Activated CD8-positive, alpha-beta memory T cell treated with anti-CD3 and anti-CD28 coated beads for 1 hour (primary cell): ENCODE results near the gene WWOX.

Source experiments
- DNase-seq, 2 donors: peaks; one replicate each; pipeline ENCODE4 v3.0.0-alpha.2; 2020; ENCODE audit warnings: low read depth in 1 of 2; ENCODE audit errors: extremely low read depth in 1 of 2

The WWOX gene

GRCh38 chr16:79165506-79165905, 1066.1 kb downstream of the WWOX start:
- no peak for DNase-seq

DNA sequence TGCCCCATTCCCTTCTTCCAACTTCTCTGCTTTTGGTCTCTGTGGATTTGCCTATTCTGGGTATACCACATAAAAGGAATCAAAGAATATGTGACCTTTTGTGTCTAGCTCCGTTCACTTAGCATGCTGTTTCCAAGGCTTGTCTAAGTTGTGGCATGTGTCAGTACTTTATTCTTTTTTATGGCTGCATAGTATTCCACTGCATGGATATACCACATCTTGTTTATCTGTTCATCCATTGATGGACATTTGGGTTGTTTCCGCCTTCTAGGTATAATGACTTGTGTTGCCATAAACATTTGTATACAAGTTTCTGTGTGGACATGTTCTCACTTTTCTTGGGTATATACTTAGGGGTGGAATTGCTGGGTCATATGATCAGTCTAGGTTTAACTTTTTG, 1068.4 kb downstream of the WWOX start:
- no peak for DNase-seq

DNA sequence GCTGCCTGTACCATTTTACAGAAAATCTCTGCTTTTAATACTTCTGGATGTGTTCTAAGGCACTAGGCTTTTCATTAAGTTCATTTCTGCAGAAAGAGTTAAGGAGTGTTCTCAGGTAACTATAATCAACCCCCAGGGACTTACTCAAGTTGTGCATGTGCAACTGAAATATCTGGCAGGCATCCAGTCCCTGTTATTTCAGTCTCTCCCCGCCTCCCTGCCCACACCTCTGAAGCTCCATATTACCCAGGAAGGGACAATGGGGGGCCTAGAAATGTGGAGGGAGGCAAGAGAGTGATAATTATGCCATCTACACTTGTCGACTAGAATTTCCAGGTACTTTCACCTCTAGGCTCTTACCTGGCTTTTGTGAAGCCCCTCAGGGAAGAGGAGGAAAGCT, 1068.9 kb downstream of the WWOX start:
- no peak for DNase-seq

DNA sequence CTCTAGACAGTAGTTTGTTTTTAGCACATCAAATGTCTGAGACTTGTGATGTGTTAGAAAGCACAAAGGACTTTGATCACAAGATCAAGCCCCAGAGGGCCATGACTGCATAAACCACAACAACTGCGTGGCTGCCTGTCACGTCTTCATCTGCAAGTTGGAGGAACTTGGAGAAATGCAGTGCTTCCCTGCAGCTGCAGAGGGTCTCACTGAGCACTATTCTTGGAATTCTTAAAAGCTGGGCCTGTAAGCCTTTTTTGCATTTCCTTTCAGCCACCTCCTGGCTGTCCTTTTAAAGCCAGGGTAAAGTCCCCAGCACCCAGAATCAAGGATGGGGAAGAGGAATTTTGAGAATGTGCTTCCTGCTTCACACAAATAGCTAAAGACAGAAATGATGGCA, 1069.8 kb downstream of the WWOX start:
- DNase-seq = no peak

GRCh38 chr16:79170555-79171246, 1071.2 kb downstream of the WWOX start:
- DNase-seq = no peak

DNA sequence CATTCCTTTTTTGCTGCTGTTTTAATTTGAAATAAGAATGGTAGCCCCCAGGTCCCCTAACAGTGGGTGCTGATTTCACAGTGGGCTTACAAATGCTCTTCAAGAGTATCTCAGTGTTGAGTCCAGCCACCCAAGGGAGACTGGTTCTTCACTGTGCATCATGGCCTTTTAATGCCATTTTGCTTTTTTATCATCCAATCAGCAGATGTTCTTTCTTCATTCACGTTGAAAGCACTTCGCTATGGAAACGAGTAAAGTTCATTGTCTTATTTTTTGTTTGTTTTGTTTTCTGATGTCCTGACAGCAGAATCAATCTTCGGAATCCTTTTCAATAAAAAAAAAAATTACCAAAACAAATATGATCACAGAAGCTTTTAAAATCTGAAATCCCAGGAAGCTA, 1072.0 kb downstream of the WWOX start:
- DNase-seq = no peak

DNA sequence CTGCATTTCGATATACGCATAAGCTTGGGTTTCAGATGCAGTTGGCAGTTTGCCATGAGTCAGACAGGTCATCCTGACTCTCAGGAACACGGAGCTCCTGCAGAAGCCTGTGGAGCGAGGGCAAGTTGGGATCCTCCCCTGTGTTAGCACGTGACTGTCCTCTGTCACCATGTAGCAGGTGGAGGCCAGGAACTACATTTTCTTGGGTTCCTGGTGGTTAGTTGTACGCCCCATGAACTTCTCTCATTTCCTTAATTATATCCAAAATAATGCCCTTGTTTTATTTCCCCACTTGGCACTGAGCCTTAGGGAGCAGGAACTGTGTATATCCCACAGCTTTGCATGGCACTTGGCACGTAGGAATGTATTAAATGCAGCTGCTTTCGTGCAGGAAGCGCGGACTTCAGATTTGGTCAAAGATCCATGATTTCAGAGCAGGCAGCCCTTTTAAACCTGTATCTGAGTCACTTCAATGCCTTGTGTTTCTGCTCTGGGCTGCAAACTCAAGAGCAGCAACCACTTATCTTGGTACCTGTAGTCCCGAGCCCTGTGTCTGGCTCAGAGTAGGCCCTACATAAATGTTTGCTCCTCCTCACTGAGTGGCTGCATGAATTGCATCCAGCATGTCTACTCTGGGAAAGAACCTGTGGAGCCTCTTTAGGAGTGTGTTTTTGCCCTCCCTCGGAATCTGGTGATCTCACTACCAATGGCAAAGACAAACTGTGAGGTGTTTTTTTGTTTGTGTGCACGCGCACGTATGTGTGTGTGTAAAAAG, 1072.7 kb downstream of the WWOX start:
- DNase-seq = no peak

DNA sequence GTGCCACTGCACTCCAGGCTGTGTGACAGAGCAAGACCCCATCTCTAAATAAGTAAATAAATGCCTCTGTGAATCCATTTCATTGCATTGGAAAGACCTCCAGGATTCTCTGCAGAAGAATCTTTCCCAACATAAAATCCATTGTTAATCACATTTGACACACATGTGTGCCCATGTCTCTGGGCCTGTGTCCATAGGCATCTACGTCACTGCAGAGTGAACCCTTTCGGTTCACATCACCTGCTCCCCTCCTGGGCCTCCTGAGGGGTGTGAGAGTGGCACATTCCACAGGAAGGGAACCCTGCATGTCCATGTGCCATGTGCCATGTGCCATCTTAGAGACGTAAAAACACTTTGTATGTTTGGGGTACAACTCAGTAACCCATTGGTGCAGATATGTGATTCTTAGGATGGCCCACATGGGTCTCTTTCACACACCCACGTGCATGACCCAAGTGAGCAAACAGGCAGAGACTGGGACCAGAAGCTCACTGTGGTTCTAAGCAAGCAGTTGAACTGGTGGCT, 1073.6 kb downstream of the WWOX start:
- DNase-seq = no peak

- DNase-seq = no peak
Observed at GRCh38 chr16:79173919-79174318, 1074.5 kb downstream of the WWOX start.

DNA sequence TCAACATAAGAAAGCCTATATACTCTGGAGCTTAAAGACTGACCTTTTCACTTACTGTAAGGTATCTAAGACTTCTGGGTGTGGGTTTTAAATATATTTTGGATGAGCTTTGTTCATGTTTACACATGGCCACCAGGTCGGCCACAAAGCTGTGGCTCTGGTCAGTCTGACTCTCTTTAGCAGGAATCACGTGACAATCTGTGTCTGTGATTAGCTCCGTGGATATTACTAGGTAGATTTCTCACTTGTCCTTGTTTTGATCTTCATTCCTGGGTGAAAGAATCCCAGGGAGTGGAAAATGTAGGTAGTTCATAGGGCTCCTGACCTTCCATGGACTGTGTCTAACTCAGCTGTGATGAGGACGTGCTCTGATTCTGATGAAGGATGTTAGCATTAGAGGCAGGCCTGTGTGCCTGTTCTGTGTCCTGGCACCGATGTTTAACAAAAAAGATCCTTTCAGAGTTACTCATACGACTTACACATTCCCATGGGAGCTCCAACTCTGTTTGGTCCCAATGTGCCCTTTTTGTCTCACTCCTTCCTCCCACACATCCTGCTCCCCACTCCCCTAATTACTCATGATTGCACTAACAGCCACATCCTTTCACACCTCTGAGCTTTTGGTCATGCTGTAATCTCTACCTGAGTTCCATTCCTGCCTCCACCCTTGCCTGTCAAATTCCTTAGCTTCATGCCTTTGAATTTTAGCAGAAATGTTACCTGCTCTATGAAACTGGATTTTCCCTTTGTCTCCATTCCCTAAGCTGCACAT, 1076.0 kb downstream of the WWOX start:
- DNase-seq = no peak

DNA sequence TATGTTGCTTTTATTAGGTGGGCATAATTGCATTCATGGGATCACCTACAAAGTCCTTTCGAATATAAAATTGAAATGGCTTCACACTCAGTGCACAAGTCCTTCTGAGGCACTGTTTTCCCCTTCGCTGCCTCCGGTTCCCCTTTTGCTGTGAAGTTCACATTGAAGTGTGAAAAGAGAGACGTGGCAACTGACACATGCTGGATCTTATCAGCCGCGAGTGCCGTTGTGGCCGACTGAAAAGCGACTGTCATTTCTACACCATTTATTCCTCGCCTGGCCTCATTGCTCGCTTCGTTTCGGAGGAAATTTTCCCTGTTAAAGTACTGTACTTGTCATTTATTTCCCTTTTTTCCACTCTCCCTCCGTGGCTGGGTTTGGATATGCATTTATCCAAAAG, 1077.6 kb downstream of the WWOX start:
- DNase-seq = no peak

DNA sequence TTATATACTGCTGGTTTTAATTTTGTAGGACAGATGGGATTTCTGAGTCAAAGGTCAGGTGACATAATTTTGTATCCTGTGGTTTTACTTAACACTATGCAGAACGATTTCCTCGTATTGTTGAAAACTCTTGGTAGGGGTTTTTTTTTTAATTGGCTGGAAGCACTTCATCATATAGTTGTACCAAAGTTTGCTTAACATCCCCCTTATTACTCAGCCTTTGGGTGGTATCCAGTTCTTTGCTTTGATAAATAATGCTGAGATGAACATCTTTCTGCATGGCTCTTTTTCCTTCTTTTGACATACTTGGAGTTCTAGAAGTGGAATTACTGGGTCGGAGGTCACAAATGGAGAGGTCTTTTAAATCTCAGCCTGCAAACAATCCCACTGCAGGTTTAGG, 1082.0 kb downstream of the WWOX start:
- DNase-seq = no peak

- no peak for DNase-seq
Observed at GRCh38 chr16:79182616-79183015, 1083.2 kb downstream of the WWOX start.

- no peak for DNase-seq
Observed at GRCh38 chr16:79183571-79183970, 1084.1 kb downstream of the WWOX start.

GRCh38 chr16:79184464-79185030, 1085.1 kb downstream of the WWOX start:
- DNase-seq = no peak

- DNase-seq = no peak
Observed at GRCh38 chr16:79185711-79186110, 1086.3 kb downstream of the WWOX start.

GRCh38 chr16:79186196-79186595, 1086.7 kb downstream of the WWOX start:
- DNase-seq = no peak

- no peak for DNase-seq
Observed at GRCh38 chr16:79188115-79188738, 1088.8 kb downstream of the WWOX start.

DNA sequence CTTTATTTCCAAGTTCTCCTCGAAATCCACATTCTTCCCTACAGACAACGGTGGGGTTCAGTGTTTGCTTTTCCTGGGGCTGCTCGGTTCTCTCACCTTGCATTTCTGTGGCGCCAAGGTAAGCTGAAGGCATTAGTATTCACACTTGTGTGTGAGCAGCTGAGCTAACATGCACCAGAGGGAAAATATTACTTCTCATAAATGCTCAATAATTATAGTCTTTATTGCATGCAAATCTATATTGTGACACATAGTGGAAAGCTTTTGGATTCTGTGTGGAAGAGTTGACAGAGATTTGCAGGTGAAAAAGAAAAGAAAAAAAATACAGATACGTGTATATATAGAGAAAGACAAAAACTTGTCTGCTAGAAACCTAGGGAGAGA, 1089.3 kb downstream of the WWOX start:
- no peak for DNase-seq

GRCh38 chr16:79190542-79190941, 1091.1 kb downstream of the WWOX start:
- no peak for DNase-seq

GRCh38 chr16:79191933-79192332, 1092.5 kb downstream of the WWOX start:
- no peak for DNase-seq
